ENCODE data around the gene RASGRF2.
"Not testable (repeated sequence)": the region's sequence is repeated elsewhere in the genome, so short reads cannot be mapped to it uniquely, and the experiment has no call there.

Gene RASGRF2

GRCh38 chr5:81021951-81022687 lies 62.0 kb downstream of the RASGRF2 start:
- FAIRE-seq, result no peak

- FAIRE-seq, result no peak
Measured at GRCh38 chr5:81022688-81023084, 62.5 kb downstream of the RASGRF2 start.

GRCh38 chr5:81023261-81023970 lies 63.3 kb downstream of the RASGRF2 start:
- no peak for FAIRE-seq

GRCh38 chr5:81027481-81028058 lies 67.4 kb downstream of the RASGRF2 start:
- no peak for FAIRE-seq

- not testable (repeated sequence) for FAIRE-seq
Measured at GRCh38 chr5:81028888-81029287, 68.7 kb downstream of the RASGRF2 start.

- not testable (repeated sequence) for FAIRE-seq
Measured at GRCh38 chr5:81029736-81030135, 69.6 kb downstream of the RASGRF2 start.

- not testable (repeated sequence) for FAIRE-seq
Measured at GRCh38 chr5:81030236-81031034, 70.3 kb downstream of the RASGRF2 start.

GRCh38 chr5:81035522-81035921 lies 75.4 kb downstream of the RASGRF2 start:
- no peak for FAIRE-seq

GRCh38 chr5:81038495-81038894 lies 78.3 kb downstream of the RASGRF2 start:
- no peak for FAIRE-seq

GRCh38 chr5:81044868-81045267 lies 84.7 kb downstream of the RASGRF2 start:
- FAIRE-seq, result no peak

- no peak for FAIRE-seq
Measured at GRCh38 chr5:81045389-81045807, 85.2 kb downstream of the RASGRF2 start.

- no peak for FAIRE-seq
Measured at GRCh38 chr5:81046041-81046440, 85.9 kb downstream of the RASGRF2 start.

GRCh38 chr5:81052325-81052724 lies 92.2 kb downstream of the RASGRF2 start:
- no peak for FAIRE-seq

- not testable (repeated sequence) for FAIRE-seq
Measured at GRCh38 chr5:81053282-81053681, 93.1 kb downstream of the RASGRF2 start.

- FAIRE-seq, result no peak
Measured at GRCh38 chr5:81058121-81058520, 98.0 kb downstream of the RASGRF2 start.

- no peak for FAIRE-seq
Measured at GRCh38 chr5:81065492-81065891, 105.3 kb downstream of the RASGRF2 start.

GRCh38 chr5:81066102-81066501 lies 105.9 kb downstream of the RASGRF2 start:
- FAIRE-seq, result no peak

GRCh38 chr5:81067406-81067805 lies 107.2 kb downstream of the RASGRF2 start:
- FAIRE-seq, result no peak

- FAIRE-seq, result no peak
Measured at GRCh38 chr5:81068063-81068462, 107.9 kb downstream of the RASGRF2 start.

- FAIRE-seq, result no peak
Measured at GRCh38 chr5:81068635-81069034, 108.5 kb downstream of the RASGRF2 start.

- no peak for FAIRE-seq
Measured at GRCh38 chr5:81069990-81070389, 109.8 kb downstream of the RASGRF2 start.

GRCh38 chr5:81070571-81071255 lies 110.5 kb downstream of the RASGRF2 start:
- FAIRE-seq, result no peak

GRCh38 chr5:81075041-81075440 lies 114.9 kb downstream of the RASGRF2 start:
- no peak for FAIRE-seq
